ENCODE results near the gene PDILT. TPM values are rescaled to one million over a fixed set of nuclear protein-coding genes. Genes with fewer than 3 reads are reported as not detected.
"Not testable (repeated sequence)": the region's sequence is repeated elsewhere in the genome, so short reads cannot be mapped to it uniquely, and the experiment has no call there.

The PDILT gene
- total and polyA plus RNA-seq, 2 of the 8 experiments (the other 6 are each of a cell fraction or from before 2014, with no cell fraction given), result not detected

- no peaks in the 10 kb centered on the region for H3K79me1 ChIP-seq (ENCODE audit: low read depth, low read length)
- TF ChIP-seq RNF2 (IDR thresholded peaks at IDR 0.05; ENCODE audit: borderline replicate concordance, low read depth, low read length, missing control alignments, poor library complexity, severe bottlenecking), result no peak
- no peak for DNase-seq (ENCODE audit: low read depth in 1 of 2, low spot score in 2 of 2)
- H3K9ac ChIP-seq (replicated peaks in 1 of 4; ENCODE audit: extremely low read depth in 1 of 4, low read depth in 3 of 4, low read length in 3 of 4), result no peak overlapping the region
- no peak overlapping the region for H3K4me2 ChIP-seq (ENCODE audit: insufficient read depth in 1 of 2, low read depth in 2 of 2, low read length in 2 of 2)
- H3K56ac ChIP-seq (replicated peaks; ENCODE audit: insufficient read length, low read depth, low read length), result no peak overlapping the region
- H3K18ac ChIP-seq (ENCODE audit: extremely low read depth, low read length), result no peak overlapping the region
- H2BK5ac ChIP-seq (ENCODE audit: low read depth, low read length), result no peak overlapping the region
- no peak overlapping the region for H2AK5ac ChIP-seq (ENCODE audit: low read depth, low read length)
- H3K36me3 ChIP-seq (ENCODE audit: control insufficient read depth in 2 of 4, insufficient read depth in 4 of 4, low read length in 3 of 4), result no peaks in the 10 kb centered on the region
- no peaks in the 10 kb centered on the region for H3K9me3 ChIP-seq (ENCODE audit: insufficient read depth in 2 of 2, low read depth in 1 of 2, low read length in 1 of 2)
- no peaks in the 10 kb centered on the region for H3K79me2 ChIP-seq (ENCODE audit: control insufficient read depth in 1 of 2, insufficient read depth in 2 of 2, low read length in 2 of 2)
- H2AFZ ChIP-seq (ENCODE audit: low read length), result no peak overlapping the region
- no peaks in the 10 kb centered on the region for H3K4me1 ChIP-seq (replicated peaks in 1 of 4; ENCODE audit: control insufficient read depth in 3 of 4, insufficient read depth in 4 of 4, low read length in 3 of 4)
- H3K23ac ChIP-seq (ENCODE audit: insufficient read length), result no peak overlapping the region
- H4K5ac ChIP-seq (ENCODE audit: insufficient read length, low read depth, low read length), result no peak overlapping the region
- H2BK12ac ChIP-seq (ENCODE audit: low read depth, low read length), result no peak overlapping the region
- H4K91ac ChIP-seq (replicated peaks; ENCODE audit: insufficient read length, low read length), result no peak overlapping the region
- no peaks in the 10 kb centered on the region; a peak in 1 of 7 replicates for H3K27me3 ChIP-seq (replicated peaks in 1 of 4; ENCODE audit: control insufficient read depth in 3 of 4, extremely low read depth in 1 of 4, insufficient read depth in 3 of 4, low read length in 3 of 4)
- no peak overlapping the region for H3K27ac ChIP-seq (ENCODE audit: low read depth, low read length)
- no peak overlapping the region for H3K14ac ChIP-seq (ENCODE audit: insufficient read length)
- H3K4ac ChIP-seq (replicated peaks; ENCODE audit: insufficient read length, low read depth, low read length), result no peak overlapping the region
- ChIA-PET POLR2A (ENCODE audit: partially characterized antibody) (no interaction called here), CTCF (ENCODE audit: partially characterized antibody) (no interaction called here)
- no peaks in the 10 kb centered on the region; the same call in 1 of the 2 replicates for H3K23me2 ChIP-seq (ENCODE audit: low read depth, low read length)
- H2BK15ac ChIP-seq (ENCODE audit: low read length), result no peak overlapping the region
- WGBS, 2 experiments (ENCODE audit: extremely low coverage in 1 of 2, insufficient coverage in 1 of 2, insufficient read length in 1 of 2, insufficient replicate concordance in 2 of 2, low coverage in 1 of 2, low lambda C conversion rate in 2 of 2, missing lambda C conversion rate in 1 of 2), result 93% methylated on average over 1 of the region's 1 CpG; no CpG with 5 or more reads in 1 of the 2 experiments
- no peak overlapping the region for H3K4me3 ChIP-seq (ENCODE audit: extremely low read depth in 1 of 4, insufficient read depth in 2 of 4, low read depth in 3 of 4, low read length in 4 of 4)
- H4K8ac ChIP-seq (ENCODE audit: extremely low read depth, insufficient read depth, low read length), result no peak overlapping the region
- no peak overlapping the region for H2BK120ac ChIP-seq (replicated peaks; ENCODE audit: low read depth, low read length)
- FAIRE-seq, result no peak
- H4K20me1 ChIP-seq (replicated peaks in 1 of 2; ENCODE audit: control insufficient read depth in 1 of 2, insufficient read depth in 2 of 2, low read length in 2 of 2), result no peaks in the 10 kb centered on the region
- no peak overlapping the region for H2BK20ac ChIP-seq (ENCODE audit: low read length)
Observed at GRCh38 chr16:20321671-20322070, 82.9 kb downstream of the PDILT start.

GRCh38 chr16:20321051-20321450, 83.5 kb downstream of the PDILT start:
- H3K4me1 ChIP-seq (replicated peaks in 1 of 4; ENCODE audit: control insufficient read depth in 3 of 4, insufficient read depth in 4 of 4, low read length in 3 of 4); H2AK5ac ChIP-seq (ENCODE audit: low read depth, low read length); H3K4me3 ChIP-seq (ENCODE audit: extremely low read depth in 1 of 4, insufficient read depth in 2 of 4, low read depth in 3 of 4, low read length in 4 of 4); H2BK120ac ChIP-seq (replicated peaks; ENCODE audit: low read depth, low read length); H2AFZ ChIP-seq (ENCODE audit: low read length); H3K14ac ChIP-seq (ENCODE audit: insufficient read length); H4K91ac ChIP-seq (replicated peaks; ENCODE audit: insufficient read length, low read length); FAIRE-seq; H3K18ac ChIP-seq (ENCODE audit: extremely low read depth, low read length); DNase-seq (ENCODE audit: low read depth in 1 of 2, low spot score in 2 of 2); H3K9me3 ChIP-seq (ENCODE audit: insufficient read depth in 2 of 2, low read depth in 1 of 2, low read length in 1 of 2); H3K4ac ChIP-seq (replicated peaks; ENCODE audit: insufficient read length, low read depth, low read length); H3K36me3 ChIP-seq (ENCODE audit: control insufficient read depth in 2 of 4, insufficient read depth in 4 of 4, low read length in 3 of 4); H3K23ac ChIP-seq (ENCODE audit: insufficient read length); H2BK15ac ChIP-seq (ENCODE audit: low read length); H4K8ac ChIP-seq (ENCODE audit: extremely low read depth, insufficient read depth, low read length); H2BK5ac ChIP-seq (ENCODE audit: low read depth, low read length); H4K5ac ChIP-seq (ENCODE audit: insufficient read length, low read depth, low read length); H3K27me3 ChIP-seq (replicated peaks in 1 of 4; ENCODE audit: control insufficient read depth in 3 of 4, extremely low read depth in 1 of 4, insufficient read depth in 3 of 4, low read length in 3 of 4); H3K79me2 ChIP-seq (ENCODE audit: control insufficient read depth in 1 of 2, insufficient read depth in 2 of 2, low read length in 2 of 2); H2BK12ac ChIP-seq (ENCODE audit: low read depth, low read length); H3K23me2 ChIP-seq (ENCODE audit: low read depth, low read length); POLR2A ChIA-PET (ENCODE audit: partially characterized antibody); H2BK20ac ChIP-seq (ENCODE audit: low read length); H3K56ac ChIP-seq (replicated peaks; ENCODE audit: insufficient read length, low read depth, low read length); H3K9ac ChIP-seq (replicated peaks in 1 of 4; ENCODE audit: extremely low read depth in 1 of 4, low read depth in 3 of 4, low read length in 3 of 4); H3K79me1 ChIP-seq (ENCODE audit: low read depth, low read length); H3K27ac ChIP-seq (ENCODE audit: low read depth, low read length); H3K4me2 ChIP-seq (ENCODE audit: insufficient read depth in 1 of 2, low read depth in 2 of 2, low read length in 2 of 2); H4K20me1 ChIP-seq (replicated peaks in 1 of 2; ENCODE audit: control insufficient read depth in 1 of 2, insufficient read depth in 2 of 2, low read length in 2 of 2): not testable (repeated sequence)
- 88% methylated on average over 2 of the region's 2 CpGs; no CpG with 5 or more reads in 1 of the 2 experiments for WGBS, 2 experiments (ENCODE audit: extremely low coverage in 1 of 2, insufficient coverage in 1 of 2, insufficient read length in 1 of 2, insufficient replicate concordance in 2 of 2, low coverage in 1 of 2, low lambda C conversion rate in 2 of 2, missing lambda C conversion rate in 1 of 2)
- CTCF ChIA-PET (ENCODE audit: partially characterized antibody), result interaction anchor here (2.3 kb wide), 1 partner anchor 20 kb away, joined by 6 read pairs; no protein-coding TSS in a partner anchor

Measured in H1 (cell line).